GM18861 (cell line): ENCODE results near the gene SRSF8.
A peak's percentile ranks its signal among the peaks of the same experiment; 100 is the strongest.

ENCODE experiments used
- ATAC-seq: cut with Tn5 transposase; IDR thresholded peaks from one replicate; pipeline ENCODE4 v1.9.1; 2021; ENCODE audit not compliant: unreplicated experiment

SRSF8 gene

GRCh38 chr11:95067841-95068219 lies 1.1 kb downstream of the SRSF8 start:
- no peak for ATAC-seq

- ATAC-seq: peak; percentile 63
Measured at GRCh38 chr11:95068549-95068948, 1.8 kb downstream of the SRSF8 start.

- ATAC-seq: no peak
Measured at GRCh38 chr11:95070471-95070870, 3.8 kb downstream of the SRSF8 start.

- ATAC-seq: no peak
Measured at GRCh38 chr11:95072948-95073347, 6.2 kb downstream of the SRSF8 start.

- ATAC-seq: no peak
Measured at GRCh38 chr11:95074792-95075563, 8.3 kb downstream of the SRSF8 start.

GRCh38 chr11:95076416-95076815 lies 9.7 kb downstream of the SRSF8 start:
- peak; percentile 82 for ATAC-seq

- ATAC-seq: no peak
Measured at GRCh38 chr11:95076981-95077380, 10.3 kb downstream of the SRSF8 start.

- ATAC-seq: no peak
Measured at GRCh38 chr11:95078526-95078925, 11.8 kb downstream of the SRSF8 start.

GRCh38 chr11:95081010-95081409 lies 14.3 kb downstream of the SRSF8 start:
- ATAC-seq: no peak

GRCh38 chr11:95081412-95081811 lies 14.7 kb downstream of the SRSF8 start:
- no peak for ATAC-seq

- ATAC-seq: no peak
Measured at GRCh38 chr11:95082576-95083001, 15.9 kb downstream of the SRSF8 start.

GRCh38 chr11:95084509-95084908 lies 17.8 kb downstream of the SRSF8 start:
- peak; percentile 44 for ATAC-seq

GRCh38 chr11:95085117-95085816 lies 18.5 kb downstream of the SRSF8 start:
- ATAC-seq: peak; percentile 50

- ATAC-seq: no peak
Measured at GRCh38 chr11:95086151-95086550, 19.4 kb downstream of the SRSF8 start.

GRCh38 chr11:95086836-95087570 lies 20.3 kb downstream of the SRSF8 start:
- no peak for ATAC-seq

- ATAC-seq: peak; percentile 19
Measured at GRCh38 chr11:95088946-95089619, 22.4 kb downstream of the SRSF8 start.

GRCh38 chr11:95089620-95090542 lies 23.2 kb downstream of the SRSF8 start, which contains the start of gene ENDOD1:
Gene ENDOD1 (plus strand): TSS chr11:95089846. CDS start chr11:95089928, 82 bp downstream.
- peak; percentile 71 for ATAC-seq

- no peak for ATAC-seq
Measured at GRCh38 chr11:95091663-95092180, 25.0 kb downstream of the SRSF8 start.

GRCh38 chr11:95092549-95093324 lies 26.0 kb downstream of the SRSF8 start:
- no peak for ATAC-seq
